Measurements from ENCODE around the gene MVP. TPM values are rescaled to one million over a fixed set of nuclear protein-coding genes. Genes with fewer than 3 reads are reported as not detected.
"Not testable (repeated sequence)": the region's sequence is repeated elsewhere in the genome, so short reads cannot be mapped to it uniquely, and the experiment has no call there.

The MVP gene
- total and polyA plus RNA-seq, 10 donors = 72.3 to 200 (median 152) TPM

DNA sequence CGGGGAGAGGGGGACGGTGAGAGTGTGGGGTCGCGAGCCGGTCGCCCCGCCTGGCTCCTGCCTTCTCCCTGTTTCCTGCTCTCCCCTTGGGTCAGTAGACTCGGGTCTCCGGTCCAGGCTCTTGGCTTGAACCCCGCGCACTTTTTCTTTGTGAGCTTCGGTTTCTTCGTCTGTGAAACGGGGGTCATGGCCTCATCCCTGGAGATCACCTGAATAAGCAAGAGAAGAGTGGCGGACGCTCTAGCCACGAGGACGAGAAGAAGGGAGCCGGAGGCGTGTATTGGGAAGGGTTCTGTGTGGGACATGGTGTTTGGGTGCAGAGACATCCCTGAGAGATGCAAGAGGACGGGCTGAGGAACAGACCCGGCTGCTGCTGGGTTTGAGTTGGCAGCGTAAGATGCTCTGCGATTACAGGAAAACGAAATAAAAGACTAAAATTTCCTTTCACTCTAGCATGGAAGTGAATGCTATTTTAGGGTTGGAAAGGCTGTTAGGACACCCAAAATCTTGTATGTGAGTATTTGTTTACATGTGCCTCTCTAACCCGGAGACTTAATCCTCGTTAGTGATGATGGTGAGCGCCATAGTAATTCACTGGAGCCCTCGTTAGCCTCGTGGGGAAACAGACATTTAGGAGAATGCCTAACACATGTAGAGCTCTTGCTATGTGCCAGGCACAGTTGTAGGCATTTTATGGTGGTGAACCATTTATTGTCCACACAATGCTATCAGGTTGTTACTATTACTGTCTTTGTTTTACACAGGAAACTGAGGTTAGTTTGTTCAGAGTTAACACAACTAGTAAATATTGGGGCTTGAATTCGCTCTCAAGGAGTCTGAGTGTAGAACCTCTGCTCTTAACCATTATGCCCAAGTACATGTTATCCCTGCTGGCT, 29.1 kb upstream of the MVP start:
- no peaks in the 10 kb centered on the region for H3K27me3 ChIP-seq (replicated peaks in 1 of 7)
- WGBS, 5 donors = 2 to 4% (median 2%) methylated on average over 25 to 31 of the region's 31 CpGs
- peaks cover 0 to 5% (median 0%) of the 10 kb centered on the region in 6 donors for H3K36me3 ChIP-seq
- no peak for DNase-seq
- peaks cover 10 to 63% (median 31%) of the 10 kb centered on the region in 6 donors for H3K4me1 ChIP-seq
- H3K9me3 ChIP-seq = no peaks in the 10 kb centered on the region
- TF ChIP-seq POLR2A (IDR thresholded peaks at IDR 0.05) = no peak
- TF ChIP-seq, protein P1, sequence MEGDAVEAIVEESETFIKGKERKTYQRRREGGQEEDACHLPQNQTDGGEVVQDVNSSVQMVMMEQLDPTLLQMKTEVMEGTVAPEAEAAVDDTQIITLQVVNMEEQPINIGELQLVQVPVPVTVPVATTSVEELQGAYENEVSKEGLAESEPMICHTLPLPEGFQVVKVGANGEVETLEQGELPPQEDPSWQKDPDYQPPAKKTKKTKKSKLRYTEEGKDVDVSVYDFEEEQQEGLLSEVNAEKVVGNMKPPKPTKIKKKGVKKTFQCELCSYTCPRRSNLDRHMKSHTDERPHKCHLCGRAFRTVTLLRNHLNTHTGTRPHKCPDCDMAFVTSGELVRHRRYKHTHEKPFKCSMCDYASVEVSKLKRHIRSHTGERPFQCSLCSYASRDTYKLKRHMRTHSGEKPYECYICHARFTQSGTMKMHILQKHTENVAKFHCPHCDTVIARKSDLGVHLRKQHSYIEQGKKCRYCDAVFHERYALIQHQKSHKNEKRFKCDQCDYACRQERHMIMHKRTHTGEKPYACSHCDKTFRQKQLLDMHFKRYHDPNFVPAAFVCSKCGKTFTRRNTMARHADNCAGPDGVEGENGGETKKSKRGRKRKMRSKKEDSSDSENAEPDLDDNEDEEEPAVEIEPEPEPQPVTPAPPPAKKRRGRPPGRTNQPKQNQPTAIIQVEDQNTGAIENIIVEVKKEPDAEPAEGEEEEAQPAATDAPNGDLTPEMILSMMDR (IDR thresholded peaks at IDR 0.05 in 8 of 11, conservative IDR thresholded peaks at IDR 0.05 in 3 of 11) = no peak
- no peak for TF ChIP-seq POLR2AphosphoS5 (IDR thresholded peaks at IDR 0.05)
- peak overlapping the region; percentile 60 to 96 (median 93) for H3K27ac ChIP-seq
- peak overlapping the region; percentile 75 to 99 (median 97) for H3K4me3 ChIP-seq
- intact Hi-C loops (cut with DNase I; ENCODE audit: low total_unique reads) = no loop called here

DNA sequence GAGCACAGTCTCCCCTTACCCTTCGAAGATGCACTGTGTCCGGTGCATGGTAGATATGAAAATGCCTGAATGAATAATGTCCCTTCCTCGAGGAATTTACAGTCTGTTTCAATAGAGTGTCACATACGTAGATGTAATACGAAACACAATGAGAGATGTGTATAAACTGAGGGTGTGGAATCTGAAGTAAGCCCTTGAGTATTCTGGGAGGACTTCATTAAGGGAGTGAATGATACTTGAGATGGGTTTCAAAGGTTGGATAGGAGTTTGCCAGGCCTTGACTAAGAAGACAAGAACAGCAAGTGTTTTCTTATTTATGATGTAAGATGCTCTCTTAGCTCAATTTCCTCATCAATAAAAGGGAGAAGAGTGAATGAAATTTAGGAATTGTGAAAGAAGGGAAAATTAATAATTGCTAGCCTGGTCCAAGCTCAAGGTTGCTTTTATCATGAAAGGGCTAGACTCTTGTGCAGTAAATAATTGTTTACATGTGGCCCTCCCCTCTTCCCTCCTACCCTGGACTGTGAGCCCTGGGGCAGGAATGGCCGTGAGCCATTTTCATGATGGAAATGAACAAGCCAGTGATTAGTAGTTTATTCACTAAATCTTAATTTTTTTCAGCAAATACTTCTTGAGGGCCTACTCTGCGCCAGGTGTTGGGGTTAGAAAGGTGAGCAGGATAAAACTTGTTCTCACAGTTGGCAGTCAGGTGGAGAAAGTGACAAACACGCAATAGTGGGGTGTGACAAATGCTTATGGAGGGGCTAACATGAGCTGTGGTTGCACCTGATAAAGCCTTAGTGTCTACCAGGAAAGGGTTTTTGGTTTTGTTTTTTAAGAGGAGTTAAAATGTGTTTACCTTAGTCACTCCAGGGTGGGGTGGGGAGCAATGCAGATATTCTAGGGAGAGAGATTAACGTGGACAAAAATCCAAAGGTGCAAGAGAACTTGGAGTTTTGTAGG, 28.1 kb upstream of the MVP start:
- Histone ChIP-seq H3K36me3 (peaks cover 0 to 14% (median 6%) of the 10 kb centered on the region in 6 donors), H3K27ac (peak overlapping the region in 4 of 8 donors; percentile 91 to 96 (median 94)), H3K9me3 (no peaks in the 10 kb centered on the region), H3K4me3 (peak overlapping the region in 7 of 8 donors; percentile 75 to 99 (median 97)), H3K27me3 (replicated peaks in 1 of 7) (no peaks in the 10 kb centered on the region), H3K4me1 (peaks cover 10 to 63% (median 31%) of the 10 kb centered on the region in 6 donors)
- TF ChIP-seq, protein P1 (IDR thresholded peaks at IDR 0.05 in 8 of 11, conservative IDR thresholded peaks at IDR 0.05 in 3 of 11) = no peak
- TF ChIP-seq POLR2A (IDR thresholded peaks at IDR 0.05) (no peak), POLR2AphosphoS5 (IDR thresholded peaks at IDR 0.05) (no peak)
- intact Hi-C loops (cut with DNase I; ENCODE audit: low total_unique reads) = no loop called here
- DNase-seq = no peak
- 71 to 78% (median 74%) methylated on average over 9 of the region's 9 CpGs for WGBS, 5 donors

- H3K9me3 ChIP-seq; H3K27ac ChIP-seq; H3K4me3 ChIP-seq; intact Hi-C loops (cut with DNase I; ENCODE audit: low total_unique reads); H3K27me3 ChIP-seq (replicated peaks in 1 of 7); DNase-seq: not testable (repeated sequence)
- Histone ChIP-seq H3K4me1 (peaks cover 10 to 63% (median 31%) of the 10 kb centered on the region in 6 donors), H3K36me3 (peaks cover 0 to 24% (median 15%) of the 10 kb centered on the region in 6 donors)
- WGBS, 5 donors = 88 to 95% (median 93%) methylated on average over 18 of the region's 18 CpGs
Observed at GRCh38 chr16:29793153-29793552, 27.1 kb upstream of the MVP start.

- Histone ChIP-seq H3K36me3 (peaks cover 0 to 35% (median 26%) of the 10 kb centered on the region in 6 donors), H3K4me3 (no peak overlapping the region), H3K27me3 (replicated peaks in 1 of 7) (no peaks in the 10 kb centered on the region), H3K4me1 (peaks cover 10 to 59% (median 31%) of the 10 kb centered on the region in 6 donors), H3K9me3 (no peaks in the 10 kb centered on the region), H3K27ac (peak overlapping the region in 1 of 8 donors; percentile 3)
- TF ChIP-seq POLR2AphosphoS5 (IDR thresholded peaks at IDR 0.05) (no peak), POLR2A (IDR thresholded peaks at IDR 0.05) (no peak)
- TF ChIP-seq, protein P1 (IDR thresholded peaks at IDR 0.05 in 8 of 11, conservative IDR thresholded peaks at IDR 0.05 in 3 of 11) = no peak
- intact Hi-C loops (cut with DNase I; ENCODE audit: low total_unique reads) = no loop called here
- WGBS, 5 donors = 88 to 99% (median 96%) methylated on average over 3 of the region's 3 CpGs
- no peak for DNase-seq
Observed at GRCh38 chr16:29794231-29794710, 26.0 kb upstream of the MVP start.

Data from spleen (tissue), 11 donors.